ENCODE results near the gene ZFYVE27.

ZFYVE27 gene

GRCh38 chr10:97763947-97764346 lies 27.0 kb downstream of the ZFYVE27 start:
- Histone ChIP-seq H3K9me3 (ENCODE audit: control insufficient read depth, insufficient read depth, low read depth, low read length) (no peaks in the 10 kb centered on the region), H3K4me1 (ENCODE audit: control insufficient read depth, insufficient read depth, low read length) (no peaks in the 10 kb centered on the region), H3K27ac (ENCODE audit: extremely low read depth, low read depth, low read length) (no peak overlapping the region), H3K4me3 (ENCODE audit: low read depth, low read length) (no peak overlapping the region), H3K36me3 (ENCODE audit: control insufficient read depth in 2 of 2, insufficient read depth in 1 of 2, low read length in 2 of 2) (peaks cover 0 to 34% of the 10 kb centered on the region in 2 experiments; a peak in 1 of 3 replicates)
- TF ChIP-seq ZNF658 (tag by site-specific recombination; IDR thresholded peaks at IDR 0.05) = no peak
- TF ChIP-seq ZNF664 (tag by site-specific recombination; IDR thresholded peaks at IDR 0.05) = peak; percentile 95
- no peak for TF ChIP-seq INSM2 (tag by site-specific recombination; IDR thresholded peaks at IDR 0.05)
- ChIA-PET CTCF (interaction anchor here (1.1 to 1.8 kb wide), 2 partner anchors 28 to 79 kb away, joined by 3 to 4 read pairs; no protein-coding TSS in a partner anchor), POLR2A (interaction anchor here (0.7 to 1.1 kb wide), 3 partner anchors 13 to 105 kb away, joined by 3 to 4 read pairs (median 4); no protein-coding TSS in a partner anchor)

- ChIA-PET CTCF (interaction anchor here (0.6 to 3.0 kb wide), 4 partner anchors 28 to 104 kb away, joined by 3 to 14 read pairs (median 4); no protein-coding TSS in a partner anchor), POLR2A (interaction anchor here (1.1 kb wide), 1 partner anchor 104 kb away, joined by 3 read pairs; no protein-coding TSS in a partner anchor)
- H3K27ac ChIP-seq (ENCODE audit: extremely low read depth, low read depth, low read length) = no peak overlapping the region
Observed at GRCh38 chr10:97764519-97764931, 27.6 kb downstream of the ZFYVE27 start.

More at GRCh38 chr10:97764519-97764931, 27.6 kb downstream of the ZFYVE27 start:
- H3K4me3 ChIP-seq (ENCODE audit: low read depth, low read length) = no peak overlapping the region
- TF ChIP-seq ZNF639 (tag by site-specific recombination; IDR thresholded peaks at IDR 0.05) (no peak), ZNF501 (tag by site-specific recombination; IDR thresholded peaks at IDR 0.05) (no peak), ZNF645 (tag by site-specific recombination; IDR thresholded peaks at IDR 0.05) (no peak), ZNF670 (tag by site-specific recombination; IDR thresholded peaks at IDR 0.05; ENCODE audit: low read depth) (no peak), ZNF292 (tag by site-specific recombination; IDR thresholded peaks at IDR 0.05; ENCODE audit: borderline replicate concordance, low read depth) (no peak), ZNF138 (tag by site-specific recombination; IDR thresholded peaks at IDR 0.05; ENCODE audit: borderline replicate concordance) (no peak), MZF1 (tag by site-specific recombination; IDR thresholded peaks at IDR 0.05; ENCODE audit: borderline replicate concordance) (no peak), ZNF19 (tag by site-specific recombination; IDR thresholded peaks at IDR 0.05; ENCODE audit: low read depth) (no peak), BCL6B (tag by site-specific recombination; IDR thresholded peaks at IDR 0.05) (no peak), BCL11A (tag by site-specific recombination; IDR thresholded peaks at IDR 0.05; ENCODE audit: low read depth) (no peak), OVOL3 (tag by site-specific recombination; IDR thresholded peaks at IDR 0.05) (no peak), ZFP3 (tag by site-specific recombination; IDR thresholded peaks at IDR 0.05; ENCODE audit: low read depth) (no peak), ZNF548 (tag by site-specific recombination; IDR thresholded peaks at IDR 0.05) (no peak), ZNF747 (tag by site-specific recombination; IDR thresholded peaks at IDR 0.05) (no peak), ZNF37A (tag by site-specific recombination; IDR thresholded peaks at IDR 0.05) (no peak), ZNF629 (tag by site-specific recombination; IDR thresholded peaks at IDR 0.05) (no peak), ZNF654 (tag by site-specific recombination; IDR thresholded peaks at IDR 0.05; ENCODE audit: low read depth) (no peak), ZNF692 (tag by site-specific recombination; IDR thresholded peaks at IDR 0.05) (no peak), ZNF704 (tag by site-specific recombination; IDR thresholded peaks at IDR 0.05) (no peak)
- H3K36me3 ChIP-seq (ENCODE audit: control insufficient read depth in 2 of 2, insufficient read depth in 1 of 2, low read length in 2 of 2) = peaks cover 0 to 29% of the 10 kb centered on the region in 2 experiments; a peak in 1 of 3 replicates
- no peaks in the 10 kb centered on the region for H3K9me3 ChIP-seq (ENCODE audit: control insufficient read depth, insufficient read depth, low read depth, low read length)
- no peaks in the 10 kb centered on the region for H3K4me1 ChIP-seq (ENCODE audit: control insufficient read depth, insufficient read depth, low read length)

Measured in HEK293 (cell line).